Measurements from ENCODE around the gene ZG16.
A peak's percentile ranks its signal among the peaks of the same experiment; 100 is the strongest.

ZG16 gene

GRCh38 chr16:29820730-29821642 lies 42.9 kb downstream of the ZG16 start:
- peak in 1 of 58 donors; percentile 36 for DNase-seq

- no peak for DNase-seq
Observed at GRCh38 chr16:29821643-29822115, 43.6 kb downstream of the ZG16 start.

GRCh38 chr16:29824589-29825144 lies 46.6 kb downstream of the ZG16 start:
- no peak for DNase-seq

- DNase-seq = peak in 33 of 58 donors; percentile 3 to 88 (median 43)
Observed at GRCh38 chr16:29825145-29826044, 47.3 kb downstream of the ZG16 start.

GRCh38 chr16:29826342-29826695 lies 48.3 kb downstream of the ZG16 start:
- no peak for DNase-seq

GRCh38 chr16:29830774-29831173 lies 52.7 kb downstream of the ZG16 start:
- DNase-seq = no peak

GRCh38 chr16:29831490-29831889 lies 53.4 kb downstream of the ZG16 start:
- no peak for DNase-seq

Measured in anterior cingulate cortex (tissue), 58 donors.